Esophagus muscularis mucosa (tissue), 4 donors: ENCODE results near the gene UMODL1.

Experiments used
- EP300 ChIP-seq: sonication (generic); formaldehyde crosslinking; IDR thresholded peaks from one replicate; pipeline ENCODE4 v1.6.1; 2017; ENCODE audit warnings: antibody characterized with exemption
- POLR2A ChIP-seq: fragments of 450-650 bp; IDR thresholded peaks from one replicate; pipeline ENCODE4 v1.6.1; 2017; ENCODE audit warnings: antibody characterized with exemption, moderate library complexity, mild to moderate bottlenecking, low read depth
- POLR2AphosphoS5 ChIP-seq, 2 donors: sonication (generic); formaldehyde crosslinking; IDR thresholded peaks; one replicate each; pipeline ENCODE4 v1.6.1; 2017; ENCODE audit warnings: antibody characterized with exemption in 2 of 2
- TF ChIP-seq, protein P1 (sequence below), 3 experiments: fragments of 200-600 bp in 2 of 3; fragments of 450-650 bp in 1 of 3; sonication (generic) in 2 of 3; IDR thresholded peaks; one replicate each; pipeline ENCODE4 v1.5.1; 2017 to 2019; ENCODE audit warnings: antibody characterized with exemption in 3 of 3, mild to moderate bottlenecking in 2 of 3, moderate library complexity in 1 of 3

DNA sequence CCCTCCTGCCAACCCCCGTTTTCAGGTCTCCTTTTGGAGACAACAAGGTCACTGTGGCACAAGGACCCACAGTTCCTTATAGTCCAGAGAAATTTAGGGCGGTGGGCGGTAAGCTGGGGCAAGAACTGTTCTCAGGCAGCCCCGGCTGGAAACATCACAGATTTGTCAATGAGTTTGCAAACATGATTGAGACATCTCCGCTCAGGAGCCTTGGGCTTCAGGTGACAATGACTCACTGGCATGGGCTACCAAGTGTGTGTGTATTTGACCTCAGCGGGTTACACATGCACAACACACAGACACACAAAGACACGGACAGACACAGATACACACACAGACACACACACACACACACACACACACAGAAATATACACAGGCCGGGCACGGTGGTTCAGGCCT is 89.6 kb downstream of the UMODL1 start:
- TF ChIP-seq POLR2AphosphoS5 (IDR thresholded peaks at IDR 0.05), result no peak
- TF ChIP-seq, protein P1, sequence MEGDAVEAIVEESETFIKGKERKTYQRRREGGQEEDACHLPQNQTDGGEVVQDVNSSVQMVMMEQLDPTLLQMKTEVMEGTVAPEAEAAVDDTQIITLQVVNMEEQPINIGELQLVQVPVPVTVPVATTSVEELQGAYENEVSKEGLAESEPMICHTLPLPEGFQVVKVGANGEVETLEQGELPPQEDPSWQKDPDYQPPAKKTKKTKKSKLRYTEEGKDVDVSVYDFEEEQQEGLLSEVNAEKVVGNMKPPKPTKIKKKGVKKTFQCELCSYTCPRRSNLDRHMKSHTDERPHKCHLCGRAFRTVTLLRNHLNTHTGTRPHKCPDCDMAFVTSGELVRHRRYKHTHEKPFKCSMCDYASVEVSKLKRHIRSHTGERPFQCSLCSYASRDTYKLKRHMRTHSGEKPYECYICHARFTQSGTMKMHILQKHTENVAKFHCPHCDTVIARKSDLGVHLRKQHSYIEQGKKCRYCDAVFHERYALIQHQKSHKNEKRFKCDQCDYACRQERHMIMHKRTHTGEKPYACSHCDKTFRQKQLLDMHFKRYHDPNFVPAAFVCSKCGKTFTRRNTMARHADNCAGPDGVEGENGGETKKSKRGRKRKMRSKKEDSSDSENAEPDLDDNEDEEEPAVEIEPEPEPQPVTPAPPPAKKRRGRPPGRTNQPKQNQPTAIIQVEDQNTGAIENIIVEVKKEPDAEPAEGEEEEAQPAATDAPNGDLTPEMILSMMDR (IDR thresholded peaks at IDR 0.05), result no peak
- TF ChIP-seq POLR2A, result no peak
- no peak for TF ChIP-seq EP300
